ENCODE results near the gene CLECL1. TPM values are rescaled to one million over a fixed set of nuclear protein-coding genes. Genes with fewer than 3 reads are reported as not detected.

Gene CLECL1
- total and polyA plus RNA-seq, 2 of the 13 experiments (the other 11 are each of a cell fraction or from before 2014, with no cell fraction given), result not detected

DNA sequence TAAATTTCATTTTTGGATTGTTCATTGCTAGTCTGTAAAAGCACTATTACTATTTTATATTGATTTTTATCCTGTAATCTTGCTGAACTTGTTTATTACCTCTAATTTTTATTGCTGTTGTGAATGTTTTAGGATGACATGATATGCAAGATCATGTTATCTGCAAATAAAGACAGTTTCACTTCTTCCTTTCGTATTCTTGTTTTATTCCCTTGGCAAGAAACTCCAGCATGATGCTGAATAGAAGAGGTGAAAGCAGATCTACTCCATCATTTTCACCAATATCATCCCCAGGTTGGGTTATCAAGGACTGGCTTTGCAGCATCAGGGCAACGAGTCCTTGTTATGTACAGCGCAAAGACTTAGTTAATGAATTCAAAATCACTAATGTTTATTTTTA is 2.7 kb upstream of the CLECL1 start:
- Histone ChIP-seq H4K20me1 (ENCODE audit: insufficient read depth, low read length) (no peaks in the 10 kb centered on the region), H3K9ac (ENCODE audit: insufficient read depth, low read depth, low read length) (no peak overlapping the region), H2AFZ (ENCODE audit: low read length) (no peak overlapping the region), H3K27me3 (ENCODE audit: control insufficient read depth in 1 of 2, insufficient read depth in 2 of 2, low read length in 2 of 2) (peaks cover 0 to 6% of the 10 kb centered on the region in 2 experiments; a peak in 1 of 5 replicates), H3K4me2 (ENCODE audit: low read depth, low read length) (no peak overlapping the region), H3K79me2 (ENCODE audit: insufficient read depth, low read length) (no peaks in the 10 kb centered on the region), H3K9me3 (ENCODE audit: low read length) (no peaks in the 10 kb centered on the region), H3K27ac (ENCODE audit: extremely low read length, insufficient read depth, low read length) (no peak overlapping the region), H3K36me3 (replicated peaks in 1 of 2; ENCODE audit: control insufficient read depth in 1 of 2, insufficient read depth in 2 of 2, low read length in 2 of 2) (no peaks in the 10 kb centered on the region), H3K4me1 (ENCODE audit: insufficient read depth, low read length) (no peaks in the 10 kb centered on the region), H3K4me3 (replicated peaks in 1 of 3; ENCODE audit: insufficient read depth in 1 of 3, low read depth in 2 of 3, low read length in 3 of 3) (no peak overlapping the region)
- WGBS (ENCODE audit: low lambda C conversion rate), result 45% methylated on average over 3 of the region's 3 CpGs
- intact Hi-C loops (cut with micrococcal nuclease; ENCODE audit: unreplicated experiment), result no loop called here
- DNase-seq (ENCODE audit: low spot score), result no peak
- no peak for FAIRE-seq
- no TSS peak for BruUV-seq (replicated peaks)
- ChIA-PET CTCF (ENCODE audit: low intra/inter-chr PET ratio, low total read pairs) (no interaction called here), POLR2A (no interaction called here)
- in situ Hi-C loops (cut with HindIII; ENCODE audit: extremely low pct_ligation_motif_present, low pct_unique_long_range_greater_than_20kb), result no loop called here
- TF ChIP-seq ZNF510 (CRISPR knock-in tag; IDR thresholded peaks at IDR 0.05; ENCODE audit: low read depth) (no peak), CHD4 (IDR thresholded peaks at IDR 0.05; ENCODE audit: borderline replicate concordance, low read length) (no peak), AKAP8 (CRISPR knock-in tag; IDR thresholded peaks at IDR 0.05) (no peak), RBM22 (optimal IDR thresholded peaks at IDR 0.05; ENCODE audit: low read length) (no peak), ZNF253 (CRISPR knock-in tag; IDR thresholded peaks at IDR 0.05; ENCODE audit: borderline replicate concordance) (no peak), ZNF343 (CRISPR knock-in tag; IDR thresholded peaks at IDR 0.05) (no peak), ZNF782 (CRISPR knock-in tag; IDR thresholded peaks at IDR 0.05; ENCODE audit: borderline replicate concordance) (no peak), ZNF605 (CRISPR knock-in tag; IDR thresholded peaks at IDR 0.05) (no peak), ZNF652 (CRISPR knock-in tag; IDR thresholded peaks at IDR 0.05; ENCODE audit: borderline replicate concordance, low read depth) (no peak), ATAD3A (CRISPR knock-in tag; IDR thresholded peaks at IDR 0.05) (no peak), IRX3 (CRISPR knock-in tag; IDR thresholded peaks at IDR 0.05; ENCODE audit: borderline replicate concordance, low read depth) (no peak)
- TF ChIP-seq, protein P1, sequence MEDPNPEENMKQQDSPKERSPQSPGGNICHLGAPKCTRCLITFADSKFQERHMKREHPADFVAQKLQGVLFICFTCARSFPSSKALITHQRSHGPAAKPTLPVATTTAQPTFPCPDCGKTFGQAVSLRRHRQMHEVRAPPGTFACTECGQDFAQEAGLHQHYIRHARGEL (CRISPR knock-in tag; IDR thresholded peaks at IDR 0.05), result no peak
- TF ChIP-seq, protein P2, sequence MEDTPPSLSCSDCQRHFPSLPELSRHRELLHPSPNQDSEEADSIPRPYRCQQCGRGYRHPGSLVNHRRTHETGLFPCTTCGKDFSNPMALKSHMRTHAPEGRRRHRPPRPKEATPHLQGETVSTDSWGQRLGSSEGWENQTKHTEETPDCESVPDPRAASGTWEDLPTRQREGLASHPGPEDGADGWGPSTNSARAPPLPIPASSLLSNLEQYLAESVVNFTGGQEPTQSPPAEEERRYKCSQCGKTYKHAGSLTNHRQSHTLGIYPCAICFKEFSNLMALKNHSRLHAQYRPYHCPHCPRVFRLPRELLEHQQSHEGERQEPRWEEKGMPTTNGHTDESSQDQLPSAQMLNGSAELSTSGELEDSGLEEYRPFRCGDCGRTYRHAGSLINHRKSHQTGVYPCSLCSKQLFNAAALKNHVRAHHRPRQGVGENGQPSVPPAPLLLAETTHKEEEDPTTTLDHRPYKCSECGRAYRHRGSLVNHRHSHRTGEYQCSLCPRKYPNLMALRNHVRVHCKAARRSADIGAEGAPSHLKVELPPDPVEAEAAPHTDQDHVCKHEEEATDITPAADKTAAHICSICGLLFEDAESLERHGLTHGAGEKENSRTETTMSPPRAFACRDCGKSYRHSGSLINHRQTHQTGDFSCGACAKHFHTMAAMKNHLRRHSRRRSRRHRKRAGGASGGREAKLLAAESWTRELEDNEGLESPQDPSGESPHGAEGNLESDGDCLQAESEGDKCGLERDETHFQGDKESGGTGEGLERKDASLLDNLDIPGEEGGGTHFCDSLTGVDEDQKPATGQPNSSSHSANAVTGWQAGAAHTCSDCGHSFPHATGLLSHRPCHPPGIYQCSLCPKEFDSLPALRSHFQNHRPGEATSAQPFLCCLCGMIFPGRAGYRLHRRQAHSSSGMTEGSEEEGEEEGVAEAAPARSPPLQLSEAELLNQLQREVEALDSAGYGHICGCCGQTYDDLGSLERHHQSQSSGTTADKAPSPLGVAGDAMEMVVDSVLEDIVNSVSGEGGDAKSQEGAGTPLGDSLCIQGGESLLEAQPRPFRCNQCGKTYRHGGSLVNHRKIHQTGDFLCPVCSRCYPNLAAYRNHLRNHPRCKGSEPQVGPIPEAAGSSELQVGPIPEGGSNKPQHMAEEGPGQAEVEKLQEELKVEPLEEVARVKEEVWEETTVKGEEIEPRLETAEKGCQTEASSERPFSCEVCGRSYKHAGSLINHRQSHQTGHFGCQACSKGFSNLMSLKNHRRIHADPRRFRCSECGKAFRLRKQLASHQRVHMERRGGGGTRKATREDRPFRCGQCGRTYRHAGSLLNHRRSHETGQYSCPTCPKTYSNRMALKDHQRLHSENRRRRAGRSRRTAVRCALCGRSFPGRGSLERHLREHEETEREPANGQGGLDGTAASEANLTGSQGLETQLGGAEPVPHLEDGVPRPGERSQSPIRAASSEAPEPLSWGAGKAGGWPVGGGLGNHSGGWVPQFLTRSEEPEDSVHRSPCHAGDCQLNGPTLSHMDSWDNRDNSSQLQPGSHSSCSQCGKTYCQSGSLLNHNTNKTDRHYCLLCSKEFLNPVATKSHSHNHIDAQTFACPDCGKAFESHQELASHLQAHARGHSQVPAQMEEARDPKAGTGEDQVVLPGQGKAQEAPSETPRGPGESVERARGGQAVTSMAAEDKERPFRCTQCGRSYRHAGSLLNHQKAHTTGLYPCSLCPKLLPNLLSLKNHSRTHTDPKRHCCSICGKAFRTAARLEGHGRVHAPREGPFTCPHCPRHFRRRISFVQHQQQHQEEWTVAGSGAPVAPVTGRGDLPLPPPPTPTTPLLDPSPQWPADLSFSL (CRISPR knock-in tag; IDR thresholded peaks at IDR 0.05), result no peak
- TF ChIP-seq, protein P3, sequence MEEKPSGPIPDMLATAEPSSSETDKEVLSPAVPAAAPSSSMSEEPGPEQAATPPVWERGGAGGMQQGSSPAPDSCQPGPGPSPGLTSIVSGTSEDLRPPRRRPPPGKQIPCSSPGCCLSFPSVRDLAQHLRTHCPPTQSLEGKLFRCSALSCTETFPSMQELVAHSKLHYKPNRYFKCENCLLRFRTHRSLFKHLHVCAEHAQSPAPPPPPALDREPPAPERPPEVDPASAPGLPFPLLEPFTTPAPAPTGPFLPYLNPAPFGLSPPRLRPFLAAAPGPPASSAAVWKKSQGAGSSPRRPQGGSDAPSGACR (CRISPR knock-in tag; IDR thresholded peaks at IDR 0.05), result no peak
- TF ChIP-seq, protein P4, sequence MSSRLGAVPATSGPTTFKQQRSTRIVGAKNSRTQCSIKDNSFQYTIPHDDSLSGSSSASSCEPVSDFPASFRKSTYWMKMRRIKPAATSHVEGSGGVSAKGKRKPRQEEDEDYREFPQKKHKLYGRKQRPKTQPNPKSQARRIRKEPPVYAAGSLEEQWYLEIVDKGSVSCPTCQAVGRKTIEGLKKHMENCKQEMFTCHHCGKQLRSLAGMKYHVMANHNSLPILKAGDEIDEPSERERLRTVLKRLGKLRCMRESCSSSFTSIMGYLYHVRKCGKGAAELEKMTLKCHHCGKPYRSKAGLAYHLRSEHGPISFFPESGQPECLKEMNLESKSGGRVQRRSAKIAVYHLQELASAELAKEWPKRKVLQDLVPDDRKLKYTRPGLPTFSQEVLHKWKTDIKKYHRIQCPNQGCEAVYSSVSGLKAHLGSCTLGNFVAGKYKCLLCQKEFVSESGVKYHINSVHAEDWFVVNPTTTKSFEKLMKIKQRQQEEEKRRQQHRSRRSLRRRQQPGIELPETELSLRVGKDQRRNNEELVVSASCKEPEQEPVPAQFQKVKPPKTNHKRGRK (CRISPR knock-in tag; IDR thresholded peaks at IDR 0.05), result no peak
- ATAC-seq, result no peak

All from HepG2 (cell line).